Neural cell (in vitro differentiated cells): Measurements from ENCODE around the gene ZNF160. TPM values are rescaled to one million over a fixed set of nuclear protein-coding genes. Genes with fewer than 3 reads are reported as not detected.

Experiments used
- H2AFZ ChIP-seq: fragments of 200-600, 300-800 bp; sonication (generic), shearing (Covaris generic); 2 replicates; pipeline ENCODE4 v1.6.0; 2014; ENCODE audit warnings: low read depth, mild to moderate bottlenecking, antibody characterized with exemption, low read length, moderate library complexity
- H3F3A ChIP-seq: fragments of 200-600 bp; shearing (Covaris generic); 2 replicates; pipeline ENCODE4 v1.6.1; 2016; ENCODE audit warnings: mild to moderate bottlenecking, moderate library complexity, mixed read lengths, antibody characterized with exemption, low read length; ENCODE audit not compliant: insufficient read depth, poor library complexity, severe bottlenecking
- H3K27ac ChIP-seq: fragments of 200-600, 300-800 bp; sonication (generic), shearing (Covaris generic); 2 replicates; pipeline ENCODE4 v1.5.1; 2014; ENCODE audit warnings: mild to moderate bottlenecking, low read length, moderate library complexity
- H3K27me3 ChIP-seq: fragments of 300-800, 200-600 bp; sonication (generic), shearing (Covaris generic); 2 replicates; pipeline ENCODE4 v1.6.0; 2014; ENCODE audit warnings: mild to moderate bottlenecking, low read depth, low read length, moderate library complexity; ENCODE audit not compliant: insufficient read depth
- H3K36me3 ChIP-seq: fragments of 300-800, 200-600 bp; sonication (generic), shearing (Covaris generic); 2 replicates; pipeline ENCODE4 v1.5.1; 2014; ENCODE audit warnings: mild to moderate bottlenecking, antibody characterized with exemption, low read length, moderate library complexity; ENCODE audit not compliant: insufficient read depth
- H3K4me2 ChIP-seq: fragments of 300-800, 200-600 bp; sonication (generic), shearing (Covaris generic); 2 replicates; pipeline ENCODE4 v1.6.0; 2014; ENCODE audit warnings: mild to moderate bottlenecking, low read length
- H3K4me3 ChIP-seq: fragments of 300-800, 200-600 bp; sonication (generic), shearing (Covaris generic); 2 replicates; pipeline ENCODE4 v1.5.1; 2014; ENCODE audit warnings: mild to moderate bottlenecking, low read length, moderate library complexity
- H3K79me2 ChIP-seq: fragments of 200-600 bp; shearing (Covaris generic); replicated peaks from 2 replicates; pipeline ENCODE4 v1.6.0; 2014; ENCODE audit warnings: mild to moderate bottlenecking, low read length, moderate library complexity; ENCODE audit not compliant: insufficient read depth
- H3K9ac ChIP-seq: fragments of 300-800, 200-600 bp; sonication (generic), shearing (Covaris generic); 2 replicates; pipeline ENCODE4 v1.6.1; 2016; ENCODE audit warnings: mild to moderate bottlenecking, low read length, mixed read lengths
- H3K9me2 ChIP-seq: fragments of 200-600 bp; shearing (Covaris generic); 2 replicates; pipeline ENCODE4 v1.6.1; 2016; ENCODE audit warnings: mild to moderate bottlenecking, low read length, mixed read lengths; ENCODE audit not compliant: insufficient read depth
- H3K9me3 ChIP-seq: fragments of 200-600, 300-800 bp; sonication (generic), shearing (Covaris generic); 2 replicates; pipeline ENCODE4 v1.6.1; 2016; ENCODE audit warnings: mild to moderate bottlenecking, mixed run types, low read length, moderate library complexity, mixed read lengths
- H4K20me1 ChIP-seq: fragments of 200-600 bp; shearing (Covaris generic); 2 replicates; pipeline ENCODE4 v1.6.1; 2016; ENCODE audit warnings: mild to moderate bottlenecking, mixed run types; ENCODE audit not compliant: insufficient read depth
- EP300 ChIP-seq: fragments of 450-650 bp; conservative IDR thresholded peaks from 2 replicates; pipeline ENCODE4 v1.6.1; 2014; ENCODE audit warnings: antibody characterized with exemption, mild to moderate bottlenecking, moderate library complexity; ENCODE audit not compliant: poor library complexity, severe bottlenecking
- EZH2 ChIP-seq: fragments of 200-600, 300-800 bp; shearing (Covaris generic), sonication (generic); IDR thresholded peaks from 2 replicates; pipeline ENCODE4 v1.6.1; 2014; ENCODE audit warnings: antibody characterized with exemption, low read length, borderline replicate concordance, mild to moderate bottlenecking; ENCODE audit not compliant: insufficient read depth, poor library complexity, severe bottlenecking
- MXI1 ChIP-seq: fragments of 450-650 bp; conservative IDR thresholded peaks from 2 replicates; pipeline ENCODE4 v1.6.1; 2014; ENCODE audit warnings: antibody characterized with exemption, mild to moderate bottlenecking; ENCODE audit not compliant: poor library complexity, severe bottlenecking
- POLR2AphosphoS5 ChIP-seq: IDR thresholded peaks from 2 replicates; pipeline ENCODE4 v1.6.1; 2012
- RAD21 ChIP-seq: fragments of 450-650 bp; conservative IDR thresholded peaks from 2 replicates; pipeline ENCODE4 v1.6.1; 2014; ENCODE audit warnings: antibody characterized with exemption, mild to moderate bottlenecking, moderate library complexity
- SMC3 ChIP-seq: fragments of 450-650 bp; conservative IDR thresholded peaks from 2 replicates; pipeline ENCODE4 v1.6.1; 2014; ENCODE audit warnings: antibody characterized with exemption, mild to moderate bottlenecking, moderate library complexity; ENCODE audit not compliant: poor library complexity
- TAF1 ChIP-seq: IDR thresholded peaks from 2 replicates; pipeline ENCODE4 v1.6.1; 2012; ENCODE audit warnings: low read depth
- polyA plus RNA-seq: library from polyadenylated mRNA; depleted of rRNA; stranded (reverse); fragments of >200 nt; gene quantifications from 2 replicates; pipeline ENCODE4 v1.2.3, GENCODE V29; 2014
- TF ChIP-seq, protein P1 (sequence below): IDR thresholded peaks from 2 replicates; pipeline ENCODE4 v1.6.1; 2012; ENCODE audit warnings: borderline replicate concordance
- TF ChIP-seq, protein P2 (sequence below): fragments of 450-650 bp; IDR thresholded peaks from 2 replicates; pipeline ENCODE4 v1.5.1; 2014; ENCODE audit warnings: antibody characterized with exemption, mild to moderate bottlenecking, moderate library complexity; ENCODE audit not compliant: poor library complexity, severe bottlenecking

Gene ZNF160
- polyA plus RNA-seq, 1 donor from 2014 or later: 28.1 TPM

DNA sequence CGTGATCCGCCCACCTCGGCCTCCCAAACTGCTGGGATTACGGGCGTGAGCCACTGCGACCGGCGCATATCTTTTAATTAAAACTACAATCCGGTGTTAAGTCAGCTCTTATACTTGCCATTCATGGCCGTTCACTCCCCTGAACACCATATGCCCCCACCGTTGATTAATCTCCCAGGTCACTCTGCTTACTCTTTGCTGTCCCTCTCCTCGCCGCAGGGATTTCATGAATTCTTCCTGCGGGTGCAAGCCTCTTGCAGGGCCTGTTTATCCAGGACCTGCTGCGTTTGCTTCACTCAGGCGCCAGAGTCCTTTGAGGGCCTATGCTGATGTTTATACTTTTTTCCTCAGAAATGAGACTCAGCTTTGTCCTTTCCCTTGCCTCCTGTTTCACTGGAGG is 57.7 kb downstream of the ZNF160 start:
- H3F3A ChIP-seq: no peaks in the 10 kb centered on the region
- no peak overlapping the region for H3K27ac ChIP-seq
- no peaks in the 10 kb centered on the region for H4K20me1 ChIP-seq
- H3K9me2 ChIP-seq: no peaks in the 10 kb centered on the region
- H3K79me2 ChIP-seq: no peaks in the 10 kb centered on the region
- no peaks in the 10 kb centered on the region for H3K27me3 ChIP-seq
- no peak overlapping the region for H2AFZ ChIP-seq
- H3K36me3 ChIP-seq: no peaks in the 10 kb centered on the region
- no peak overlapping the region for H3K9ac ChIP-seq
- H3K4me2 ChIP-seq: no peak overlapping the region
- H3K9me3 ChIP-seq: no peaks in the 10 kb centered on the region
- no peak overlapping the region for H3K4me3 ChIP-seq
- TF ChIP-seq EP300 (no peak), RAD21 (no peak), POLR2AphosphoS5 (no peak), SMC3 (no peak), EZH2 (no peak), MXI1 (no peak), TAF1 (no peak)
- TF ChIP-seq, protein P1, sequence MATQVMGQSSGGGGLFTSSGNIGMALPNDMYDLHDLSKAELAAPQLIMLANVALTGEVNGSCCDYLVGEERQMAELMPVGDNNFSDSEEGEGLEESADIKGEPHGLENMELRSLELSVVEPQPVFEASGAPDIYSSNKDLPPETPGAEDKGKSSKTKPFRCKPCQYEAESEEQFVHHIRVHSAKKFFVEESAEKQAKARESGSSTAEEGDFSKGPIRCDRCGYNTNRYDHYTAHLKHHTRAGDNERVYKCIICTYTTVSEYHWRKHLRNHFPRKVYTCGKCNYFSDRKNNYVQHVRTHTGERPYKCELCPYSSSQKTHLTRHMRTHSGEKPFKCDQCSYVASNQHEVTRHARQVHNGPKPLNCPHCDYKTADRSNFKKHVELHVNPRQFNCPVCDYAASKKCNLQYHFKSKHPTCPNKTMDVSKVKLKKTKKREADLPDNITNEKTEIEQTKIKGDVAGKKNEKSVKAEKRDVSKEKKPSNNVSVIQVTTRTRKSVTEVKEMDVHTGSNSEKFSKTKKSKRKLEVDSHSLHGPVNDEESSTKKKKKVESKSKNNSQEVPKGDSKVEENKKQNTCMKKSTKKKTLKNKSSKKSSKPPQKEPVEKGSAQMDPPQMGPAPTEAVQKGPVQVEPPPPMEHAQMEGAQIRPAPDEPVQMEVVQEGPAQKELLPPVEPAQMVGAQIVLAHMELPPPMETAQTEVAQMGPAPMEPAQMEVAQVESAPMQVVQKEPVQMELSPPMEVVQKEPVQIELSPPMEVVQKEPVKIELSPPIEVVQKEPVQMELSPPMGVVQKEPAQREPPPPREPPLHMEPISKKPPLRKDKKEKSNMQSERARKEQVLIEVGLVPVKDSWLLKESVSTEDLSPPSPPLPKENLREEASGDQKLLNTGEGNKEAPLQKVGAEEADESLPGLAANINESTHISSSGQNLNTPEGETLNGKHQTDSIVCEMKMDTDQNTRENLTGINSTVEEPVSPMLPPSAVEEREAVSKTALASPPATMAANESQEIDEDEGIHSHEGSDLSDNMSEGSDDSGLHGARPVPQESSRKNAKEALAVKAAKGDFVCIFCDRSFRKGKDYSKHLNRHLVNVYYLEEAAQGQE: no peak
- TF ChIP-seq, protein P2, sequence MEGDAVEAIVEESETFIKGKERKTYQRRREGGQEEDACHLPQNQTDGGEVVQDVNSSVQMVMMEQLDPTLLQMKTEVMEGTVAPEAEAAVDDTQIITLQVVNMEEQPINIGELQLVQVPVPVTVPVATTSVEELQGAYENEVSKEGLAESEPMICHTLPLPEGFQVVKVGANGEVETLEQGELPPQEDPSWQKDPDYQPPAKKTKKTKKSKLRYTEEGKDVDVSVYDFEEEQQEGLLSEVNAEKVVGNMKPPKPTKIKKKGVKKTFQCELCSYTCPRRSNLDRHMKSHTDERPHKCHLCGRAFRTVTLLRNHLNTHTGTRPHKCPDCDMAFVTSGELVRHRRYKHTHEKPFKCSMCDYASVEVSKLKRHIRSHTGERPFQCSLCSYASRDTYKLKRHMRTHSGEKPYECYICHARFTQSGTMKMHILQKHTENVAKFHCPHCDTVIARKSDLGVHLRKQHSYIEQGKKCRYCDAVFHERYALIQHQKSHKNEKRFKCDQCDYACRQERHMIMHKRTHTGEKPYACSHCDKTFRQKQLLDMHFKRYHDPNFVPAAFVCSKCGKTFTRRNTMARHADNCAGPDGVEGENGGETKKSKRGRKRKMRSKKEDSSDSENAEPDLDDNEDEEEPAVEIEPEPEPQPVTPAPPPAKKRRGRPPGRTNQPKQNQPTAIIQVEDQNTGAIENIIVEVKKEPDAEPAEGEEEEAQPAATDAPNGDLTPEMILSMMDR: no peak

DNA sequence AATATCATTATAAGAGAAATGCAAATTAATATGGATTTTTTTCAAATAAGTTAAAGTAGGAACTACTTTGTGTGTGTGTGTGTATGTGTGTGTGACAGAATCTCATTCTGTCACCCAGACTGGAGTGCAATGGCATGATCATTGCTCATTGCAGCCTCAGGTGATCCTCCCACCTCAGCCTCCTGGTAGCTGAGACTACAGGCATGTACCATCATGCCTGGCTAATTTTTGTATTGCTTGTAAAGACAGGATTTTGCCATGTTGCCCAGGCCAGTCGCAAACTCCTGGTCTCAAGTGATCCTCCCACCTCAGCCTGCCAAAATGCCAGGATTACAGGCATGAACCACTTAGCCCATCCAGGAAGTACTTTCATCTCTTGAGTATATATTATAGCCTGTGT is 61.9 kb downstream of the ZNF160 start:
- Histone ChIP-seq H3K9me3 (no peaks in the 10 kb centered on the region), H3K9ac (no peak overlapping the region), H3K4me3 (no peak overlapping the region), H3K9me2 (no peaks in the 10 kb centered on the region), H3F3A (no peaks in the 10 kb centered on the region), H4K20me1 (no peaks in the 10 kb centered on the region), H2AFZ (no peak overlapping the region), H3K36me3 (no peaks in the 10 kb centered on the region), H3K79me2 (no peaks in the 10 kb centered on the region), H3K27ac (no peak overlapping the region), H3K4me2 (no peak overlapping the region), H3K27me3 (no peaks in the 10 kb centered on the region)
- TF ChIP-seq EP300 (no peak), TAF1 (no peak), EZH2 (no peak), MXI1 (no peak), RAD21 (no peak), SMC3 (no peak), POLR2AphosphoS5 (no peak)
- TF ChIP-seq, protein P1: no peak
- TF ChIP-seq, protein P2: no peak
